ENCODE results near the gene PLXNB2. TPM values are rescaled to one million over a fixed set of nuclear protein-coding genes. Genes with fewer than 3 reads are reported as not detected.
"Not testable (repeated sequence)": the region's sequence is repeated elsewhere in the genome, so short reads cannot be mapped to it uniquely, and the experiment has no call there.

Gene PLXNB2
- total and polyA plus RNA-seq, 8 donors: 89.3 to 216 (median 128) TPM

GRCh38 chr22:50337262-50338041, 30.0 kb upstream of the PLXNB2 start:
- H3K9me3 ChIP-seq: no peaks in the 10 kb centered on the region
- no peaks in the 10 kb centered on the region for H3K36me3 ChIP-seq
- TF ChIP-seq CTCF (IDR thresholded peaks at IDR 0.05): no peak
- ATAC-seq (no peak), FAIRE-seq (no peak), DNase-seq (no peak)
- H3K4me3 ChIP-seq: no peak overlapping the region
- H3K27me3 ChIP-seq: no peaks in the 10 kb centered on the region
- H3K27ac ChIP-seq: no peak overlapping the region
- intact Hi-C loops (cut with DNase I): loop anchor here in 1 of 3 donors (5.0 kb wide), 1 partner anchor 80 kb away; no protein-coding TSS in a partner anchor
- H3K4me1 ChIP-seq: no peaks in the 10 kb centered on the region
- WGBS, 2 donors: 91 to 93% methylated on average over 13 of the region's 13 CpGs

- ATAC-seq; FAIRE-seq; H3K27me3 ChIP-seq; H3K36me3 ChIP-seq; H3K27ac ChIP-seq; H3K9me3 ChIP-seq; H3K4me1 ChIP-seq; H3K4me3 ChIP-seq; intact Hi-C loops (cut with DNase I); DNase-seq: not testable (repeated sequence)
- WGBS, 2 donors: 37 to 42% methylated on average over 5 of the region's 5 CpGs
These were observed 27.0 kb upstream of the PLXNB2 start for GRCh38 chr22:50334433-50334832.

GRCh38 chr22:50329236-50329635, 21.8 kb upstream of the PLXNB2 start:
- no peaks in the 10 kb centered on the region for H3K36me3 ChIP-seq
- ATAC-seq (no peak), DNase-seq (no peak), FAIRE-seq (no peak)
- no peak overlapping the region for H3K27ac ChIP-seq
- intact Hi-C loops (cut with DNase I): loop anchor here in 1 of 3 donors (10.0 kb wide), 1 partner anchor 54 kb away; the partner anchor contains the start of gene MAPK11
- WGBS, 2 donors: 94 to 98% methylated on average over 6 of the region's 6 CpGs
- no peak for TF ChIP-seq CTCF (IDR thresholded peaks at IDR 0.05)
- no peak overlapping the region for H3K4me3 ChIP-seq
- no peaks in the 10 kb centered on the region for H3K9me3 ChIP-seq
- no peaks in the 10 kb centered on the region for H3K27me3 ChIP-seq
- peaks cover 4 to 11% (median 9%) of the 10 kb centered on the region in 3 donors for H3K4me1 ChIP-seq

- Histone ChIP-seq H3K4me3 (peak overlapping the region; percentile 61 to 87 (median 78)), H3K9me3 (no peaks in the 10 kb centered on the region), H3K27ac (peak overlapping the region; percentile 89 to 95 (median 92)), H3K36me3 (no peaks in the 10 kb centered on the region), H3K27me3 (no peaks in the 10 kb centered on the region), H3K4me1 (peaks cover 4 to 11% (median 9%) of the 10 kb centered on the region in 3 donors)
- ATAC-seq (no peak), FAIRE-seq (no peak), DNase-seq (no peak)
- intact Hi-C loops (cut with DNase I): loop anchor here in 1 of 3 donors (10.0 kb wide), 1 partner anchor 53 kb away; the partner anchor contains the start of gene MAPK11
- TF ChIP-seq CTCF (IDR thresholded peaks at IDR 0.05): no peak
- WGBS, 2 donors: 70 to 71% methylated on average over 22 of the region's 22 CpGs
These were observed 20.2 kb upstream of the PLXNB2 start for GRCh38 chr22:50327711-50328019.

- H3K4me1 ChIP-seq: peaks cover 4 to 11% (median 9%) of the 10 kb centered on the region in 3 donors
- ATAC-seq: peak; percentile 89 to 95 (median 92)
- intact Hi-C loops (cut with DNase I): loop anchor here in 1 of 3 donors (10.0 kb wide), 1 partner anchor 52 kb away; the partner anchor contains the start of gene MAPK11
- no peak for FAIRE-seq
- 1 to 2% methylated on average over 70 to 105 of the region's 105 CpGs for WGBS, 2 donors
- TF ChIP-seq CTCF (IDR thresholded peaks at IDR 0.05): peak in 3 of 4 donors; percentile 17 to 40 (median 35)
- peak within 1 kb of the TSS; percentile 61 to 87 (median 78) for H3K4me3 ChIP-seq
- DNase-seq: peak; percentile 71 to 94 (median 86)
- H3K27ac ChIP-seq: peak within 1 kb of the TSS; percentile 89 to 95 (median 92)
- H3K27me3 ChIP-seq: no peaks in the 10 kb centered on the region
- no peaks in the 10 kb centered on the region for H3K36me3 ChIP-seq
- no peaks in the 10 kb centered on the region for H3K9me3 ChIP-seq
These were observed 19.7 kb upstream of the PLXNB2 start, which contains the start of gene DENND6B for GRCh38 chr22:50326956-50327710. TSS of gene DENND6B (minus strand) at chr22:50327012. CDS start at chr22:50326988, 24 bp downstream.
